HG03097 (cell line): ENCODE data around the gene KRT17.
"Not testable (repeated sequence)": the region's sequence is repeated elsewhere in the genome, so short reads cannot be mapped to it uniquely, and the experiment has no call there.

ENCODE experiments used
- ATAC-seq: cut with Tn5 transposase; IDR thresholded peaks from one replicate; pipeline ENCODE4 v1.9.1; 2021; ENCODE audit not compliant: unreplicated experiment, low FRiP score

KRT17 gene

GRCh38 chr17:41654678-41655607, 30.6 kb upstream of the KRT17 start:
- ATAC-seq = no peak

- no peak for ATAC-seq
Measured at GRCh38 chr17:41653892-41654677, 29.7 kb upstream of the KRT17 start.

- no peak for ATAC-seq
Measured at GRCh38 chr17:41653421-41653820, 29.0 kb upstream of the KRT17 start.

GRCh38 chr17:41652461-41652970, 28.1 kb upstream of the KRT17 start:
- no peak for ATAC-seq

- ATAC-seq = no peak
Measured at GRCh38 chr17:41651625-41652460, 27.5 kb upstream of the KRT17 start.

- no peak for ATAC-seq
Measured at GRCh38 chr17:41650794-41651624, 26.6 kb upstream of the KRT17 start.

GRCh38 chr17:41649923-41650519, 25.6 kb upstream of the KRT17 start:
- no peak for ATAC-seq

- ATAC-seq = no peak
Measured at GRCh38 chr17:41648411-41649195, 24.2 kb upstream of the KRT17 start.

- no peak for ATAC-seq
Measured at GRCh38 chr17:41647940-41648410, 23.6 kb upstream of the KRT17 start.

GRCh38 chr17:41647038-41647813, 22.9 kb upstream of the KRT17 start:
- no peak for ATAC-seq

GRCh38 chr17:41642252-41643156, 18.1 kb upstream of the KRT17 start:
- no peak for ATAC-seq

- not testable (repeated sequence) for ATAC-seq
Measured at GRCh38 chr17:41640596-41640995, 16.2 kb upstream of the KRT17 start.

GRCh38 chr17:41639492-41640473, 15.4 kb upstream of the KRT17 start:
- no peak for ATAC-seq

GRCh38 chr17:41638941-41639340, 14.6 kb upstream of the KRT17 start:
- no peak for ATAC-seq

- ATAC-seq = no peak
Measured at GRCh38 chr17:41638194-41638593, 13.8 kb upstream of the KRT17 start.
